H1 (cell line): ENCODE results near the gene PRR5. TPM values are rescaled to one million over a fixed set of nuclear protein-coding genes. Genes with fewer than 3 reads are reported as not detected.

Experiments used
- CTCF ChIA-PET: fragments of 300-600 bp; sonication (Branson Sonifier 250); formaldehyde crosslinking; loops from one replicate; lab custom pipeline; 2021; ENCODE audit not compliant: partially characterized antibody; lab: Charles Lee
- POLR2A ChIA-PET: fragments of 300-600 bp; sonication (Branson Sonifier 250); formaldehyde crosslinking; loops from one replicate; lab custom pipeline; 2021; ENCODE audit warnings: inconsistent platforms; ENCODE audit not compliant: partially characterized antibody; lab: Charles Lee
- DNase-seq, 2 experiments: peaks; one replicate each; pipeline versions ENCODE4 v3.0.0 to v3.0.0-alpha.2; 2010 to 2022; ENCODE audit warnings: low spot score in 2 of 2, low read depth in 1 of 2, mixed read lengths in 1 of 2
- FAIRE-seq: peaks from 2 replicates; lab custom pipeline; 2011; peaks lifted over from hg19 to GRCh38; lab: Jason Lieb, UNC
- H2AFZ ChIP-seq: 2 replicates; pipeline ENCODE4 v1.8.1; 2012; ENCODE audit warnings: low read length, inconsistent platforms
- H2AK5ac ChIP-seq: 2 replicates; pipeline ENCODE4 v1.6.1; 2013; ENCODE audit warnings: low read depth, low read length
- H2BK120ac ChIP-seq: replicated peaks from 2 replicates; pipeline ENCODE3; 2013; ENCODE audit warnings: low read depth, low read length, inconsistent platforms
- H2BK12ac ChIP-seq: 2 replicates; pipeline ENCODE4 v1.6.1; 2013; ENCODE audit warnings: low read depth, low read length
- H2BK15ac ChIP-seq: 2 replicates; pipeline ENCODE4 v1.6.1; 2013; ENCODE audit warnings: low read length
- H2BK20ac ChIP-seq: 2 replicates; pipeline ENCODE4 v1.6.1; 2013; ENCODE audit warnings: low read length
- H2BK5ac ChIP-seq: 2 replicates; pipeline ENCODE4 v1.6.1; 2013; ENCODE audit warnings: low read depth, low read length
- H3K14ac ChIP-seq: 2 replicates; pipeline ENCODE4 v1.6.1; 2013; ENCODE audit warnings: inconsistent platforms; ENCODE audit not compliant: insufficient read length
- H3K18ac ChIP-seq: 2 replicates; pipeline ENCODE4 v1.6.1; 2013; ENCODE audit warnings: low read length; ENCODE audit errors: extremely low read depth
- H3K23ac ChIP-seq: 2 replicates; pipeline ENCODE4 v1.6.1; 2013; ENCODE audit warnings: inconsistent platforms; ENCODE audit not compliant: insufficient read length
- H3K23me2 ChIP-seq: 2 replicates; pipeline ENCODE4 v1.6.1; 2013; ENCODE audit warnings: low read depth, low read length
- H3K27ac ChIP-seq: 2 replicates; pipeline ENCODE4 v1.6.1; 2011; ENCODE audit warnings: low read depth, low read length, inconsistent platforms
- H3K27me3 ChIP-seq, 4 experiments: replicated peaks in 1 of 4; 1 replicate in 1 of 4; 2 replicates in 3 of 4; pipeline versions ENCODE4 v1.6.1 to v1.8.1; 2011 to 2013; ENCODE audit warnings: low read length in 3 of 4, mild to moderate bottlenecking in 3 of 4, inconsistent platforms in 2 of 4, mixed read lengths in 2 of 4, moderate library complexity in 1 of 4; ENCODE audit not compliant: control insufficient read depth in 3 of 4, insufficient read depth in 3 of 4; ENCODE audit errors: extremely low read depth in 1 of 4
- H3K36me3 ChIP-seq, 4 experiments: 2 replicates each; pipeline versions ENCODE4 v1.6.1 to v1.8.1; 2011 to 2013; ENCODE audit warnings: mild to moderate bottlenecking in 4 of 4, low read length in 3 of 4, moderate library complexity in 2 of 4, control low read depth in 1 of 4, inconsistent platforms in 1 of 4; ENCODE audit not compliant: insufficient read depth in 4 of 4, control insufficient read depth in 2 of 4
- H3K4ac ChIP-seq: replicated peaks from 2 replicates; pipeline ENCODE3; 2013; ENCODE audit warnings: low read length, low read depth, mixed read lengths, inconsistent platforms; ENCODE audit not compliant: insufficient read length
- H3K4me1 ChIP-seq, 4 experiments: replicated peaks in 1 of 4; 1 replicate in 1 of 4; 2 replicates in 3 of 4; pipeline versions ENCODE4 v1.6.1 to v1.8.1; 2011 to 2013; ENCODE audit warnings: low read length in 3 of 4, inconsistent platforms in 2 of 4, mixed read lengths in 1 of 4; ENCODE audit not compliant: insufficient read depth in 4 of 4, control insufficient read depth in 3 of 4
- H3K4me2 ChIP-seq, 2 experiments: 2 replicates each; pipeline versions ENCODE4 v1.6.1 to v1.8.1; 2011 to 2013; ENCODE audit warnings: low read depth in 2 of 2, low read length in 2 of 2, control low read depth in 1 of 2, inconsistent platforms in 1 of 2, mild to moderate bottlenecking in 1 of 2; ENCODE audit not compliant: insufficient read depth in 1 of 2
- H3K4me3 ChIP-seq, 4 experiments: fragments of 200-600, 300-600 bp in 1 of 4; sonication (generic), shearing (Covaris generic), sonication (Bioruptor Twin) in 1 of 4; 2 replicates each; pipeline versions ENCODE4 v1.5.1 to v1.8.1; 2011 to 2016; ENCODE audit warnings: low read length in 4 of 4, low read depth in 3 of 4, control low read depth in 2 of 4, inconsistent platforms in 2 of 4, mild to moderate bottlenecking in 2 of 4, mixed read lengths in 1 of 4, moderate library complexity in 1 of 4; ENCODE audit not compliant: insufficient read depth in 2 of 4; ENCODE audit errors: extremely low read depth in 1 of 4
- H3K56ac ChIP-seq: replicated peaks from 2 replicates; pipeline ENCODE3; 2013; ENCODE audit warnings: low read depth, mild to moderate bottlenecking, mixed read lengths, low read length, inconsistent platforms; ENCODE audit not compliant: insufficient read length
- H3K79me1 ChIP-seq: 2 replicates; pipeline ENCODE4 v1.6.1; 2013; ENCODE audit warnings: low read depth, low read length, control low read depth
- H3K79me2 ChIP-seq, 2 experiments: 2 replicates each; pipeline versions ENCODE4 v1.6.1 to v1.8.1; 2012 to 2013; ENCODE audit warnings: low read length in 2 of 2, mild to moderate bottlenecking in 2 of 2, inconsistent platforms in 1 of 2; ENCODE audit not compliant: insufficient read depth in 2 of 2, control insufficient read depth in 1 of 2
- H3K9ac ChIP-seq, 4 experiments: replicated peaks in 1 of 4; 1 replicate in 1 of 4; 2 replicates in 3 of 4; pipeline versions ENCODE4 v1.6.1 to v1.8.1; 2011 to 2013; ENCODE audit warnings: low read depth in 3 of 4, low read length in 3 of 4, control low read depth in 2 of 4, mild to moderate bottlenecking in 2 of 4, moderate library complexity in 2 of 4, inconsistent platforms in 1 of 4; ENCODE audit errors: extremely low read depth in 1 of 4
- H3K9me3 ChIP-seq, 2 experiments: 2 replicates each; pipeline versions ENCODE4 v1.6.1 to v1.8.1; 2012 to 2013; ENCODE audit warnings: mild to moderate bottlenecking in 2 of 2, moderate library complexity in 2 of 2, control low read depth in 1 of 2, inconsistent platforms in 1 of 2, low read depth in 1 of 2, low read length in 1 of 2, mixed read lengths in 1 of 2; ENCODE audit not compliant: insufficient read depth in 2 of 2
- H4K20me1 ChIP-seq, 2 experiments: replicated peaks in 1 of 2; 2 replicates each; pipeline versions ENCODE3 to v1.8.1; 2011 to 2013; ENCODE audit warnings: inconsistent platforms in 2 of 2, low read length in 2 of 2, mild to moderate bottlenecking in 1 of 2; ENCODE audit not compliant: insufficient read depth in 2 of 2, control insufficient read depth in 1 of 2
- H4K5ac ChIP-seq: 2 replicates; pipeline ENCODE4 v1.6.1; 2013; ENCODE audit warnings: low read length, low read depth, mixed read lengths, inconsistent platforms; ENCODE audit not compliant: insufficient read length
- H4K8ac ChIP-seq: 2 replicates; pipeline ENCODE4 v1.8.0; 2013; ENCODE audit warnings: mild to moderate bottlenecking, moderate library complexity, low read length, inconsistent platforms; ENCODE audit not compliant: insufficient read depth; ENCODE audit errors: extremely low read depth
- H4K91ac ChIP-seq: replicated peaks from 2 replicates; pipeline ENCODE3; 2013; ENCODE audit warnings: low read length, mixed read lengths, inconsistent platforms; ENCODE audit not compliant: insufficient read length
- CHD1 ChIP-seq: IDR thresholded peaks from 2 replicates; pipeline ENCODE4 v1.6.1; 2012; ENCODE audit warnings: low read depth, low read length, improper control_type of control experiment
- KDM1A ChIP-seq: fragments of 200-600, 300-600 bp; sonication (generic); IDR thresholded peaks from 2 replicates; pipeline ENCODE4 v1.7.1; 2016; ENCODE audit warnings: mild to moderate bottlenecking, low read length, borderline replicate concordance
- SAP30 ChIP-seq: fragments of 300-600 bp; sonication (generic); IDR thresholded peaks from 2 replicates; pipeline ENCODE4 v1.7.1; 2012; ENCODE audit warnings: low read length, moderate library complexity, mild to moderate bottlenecking, inconsistent platforms; ENCODE audit not compliant: insufficient read depth, insufficient replicate concordance
- WGBS, 2 experiments: shearing (Covaris generic) in 1 of 2; methylation state at CpG; one replicate each; pipeline versions ENCODE4 v1.1.6 to v1.1.7; 2013 to 2015; ENCODE audit warnings: low lambda C conversion rate in 2 of 2, mixed read lengths in 2 of 2, inconsistent platforms in 1 of 2, low coverage in 1 of 2, missing lambda C conversion rate in 1 of 2; ENCODE audit not compliant: insufficient replicate concordance in 2 of 2, insufficient coverage in 1 of 2, insufficient read length in 1 of 2; ENCODE audit errors: extremely low coverage in 1 of 2, missing lambda C conversion rate in 1 of 2; 5-methylcytosine and 5-hydroxymethylcytosine counted together
- polyA plus RNA-seq, 7 experiments: library from polyadenylated mRNA; depleted of rRNA in 3 of 7; stranded (reverse) in 5 of 7; unstranded in 2 of 7; fragments of >200 nt in 5 of 7; fragments of 200-250 nt in 2 of 7; gene quantifications; 1 replicate in 5 of 7; 2 replicates in 1 of 7; 4 replicates in 1 of 7; pipeline versions ENCODE4 v1.2.1 to v1.2.3, GENCODE V29; 2011 to 2013; ENCODE audit warnings: missing spikeins in 2 of 7, mixed read lengths in 2 of 7
- total RNA-seq: library from RNA; stranded (reverse); fragmentation: NEBNext Ultra II Directional; extraction: Animal tissue kit (Norgen Biotek cat#: 25700); gene quantifications from 2 replicates; pipeline ENCODE4 v1.2.1, GENCODE V29; 2021

The PRR5 gene
- total and polyA plus RNA-seq, 2 of the 8 experiments (the other 6 are each of a cell fraction or from before 2014, with no cell fraction given), result 16.5 to 25.7 TPM

GRCh38 chr22:44786610-44787009 is 84.6 kb downstream of the PRR5 start:
- no peak overlapping the region for H3K23ac ChIP-seq
- ChIA-PET CTCF (no interaction called here), POLR2A (no interaction called here)
- H3K9ac ChIP-seq, result no peak overlapping the region
- FAIRE-seq (no peak), DNase-seq (no peak)
- H2AFZ ChIP-seq, result no peak overlapping the region
- H3K14ac ChIP-seq, result no peak overlapping the region
- no peaks in the 10 kb centered on the region for H3K27me3 ChIP-seq
- no peak overlapping the region for H4K91ac ChIP-seq
- no peak overlapping the region for H3K4me3 ChIP-seq
- H3K27ac ChIP-seq, result no peak overlapping the region
- H3K4me2 ChIP-seq, result no peak overlapping the region
- no peak overlapping the region for H3K56ac ChIP-seq
- H3K23me2 ChIP-seq, result no peaks in the 10 kb centered on the region
- H3K4ac ChIP-seq, result no peak overlapping the region
- H2BK20ac ChIP-seq, result no peak overlapping the region
- no peak overlapping the region for H2AK5ac ChIP-seq
- H3K18ac ChIP-seq, result no peak overlapping the region
- H2BK120ac ChIP-seq, result no peak overlapping the region
- no peak overlapping the region for H2BK15ac ChIP-seq
- TF ChIP-seq SAP30, result no peak
- 0 out of 2 replicates have a peak, but pooled peaks have one; percentile 21 for TF ChIP-seq KDM1A
- TF ChIP-seq CHD1, result no peak
- H3K4me1 ChIP-seq, result peaks cover 0 to 11% (median 5%) of the 10 kb centered on the region in 4 experiments; a peak in 4 of 7 replicates
- no peak overlapping the region for H2BK5ac ChIP-seq
- no peak overlapping the region for H4K5ac ChIP-seq
- H3K36me3 ChIP-seq, result peaks cover 0 to 9% (median under 1%) of the 10 kb centered on the region in 4 experiments; a peak in 2 of 8 replicates
- 0 out of 4 replicates have a peak, but pooled peaks cover 0 to 2% of the 10 kb centered on the region in 2 experiments for H3K79me2 ChIP-seq
- peaks cover 3% of the 10 kb centered on the region; the same call in 1 of the 2 replicates for H3K79me1 ChIP-seq
- WGBS, 2 experiments, result 80% methylated on average over 7 of the region's 7 CpGs; no CpG with 5 or more reads in 1 of the 2 experiments
- H4K20me1 ChIP-seq, result peaks cover 0 to 5% of the 10 kb centered on the region in 2 experiments
- H2BK12ac ChIP-seq, result no peak overlapping the region
- no peaks in the 10 kb centered on the region for H3K9me3 ChIP-seq
- no peak overlapping the region for H4K8ac ChIP-seq

Other genes starting within 250 kb of the PRR5 start
- 27.5 and 28.3 TPM in 2 replicates for gene RTL6, start 204.0 kb upstream of the PRR5 start, total RNA-seq
- gene RTL6, start 204.0 kb upstream of the PRR5 start, polyA plus RNA-seq (2011; rRNA removed), result 16.4 and 22.9 TPM in 2 replicates
- 47.7 and 48.7 TPM in 2 replicates for gene ARHGAP8, start 50.4 kb downstream of the PRR5 start, total RNA-seq
- 35.6 and 55.2 TPM in 2 replicates for gene ARHGAP8, start 50.4 kb downstream of the PRR5 start, polyA plus RNA-seq (2011; rRNA removed)